ENCODE measurements around the gene SHE.
"Not testable (repeated sequence)": the region's sequence is repeated elsewhere in the genome, so short reads cannot be mapped to it uniquely, and the experiment has no call there.

SHE gene

GRCh38 chr1:154512760-154513159 lies 10.5 kb upstream of the SHE start:
- DNase-seq, result no peak

GRCh38 chr1:154503898-154504297 lies 1.7 kb upstream of the SHE start:
- DNase-seq, result no peak

GRCh38 chr1:154502744-154503115 lies 518 bp upstream of the SHE start:
- no peak for DNase-seq

- no peak for DNase-seq
Measured at GRCh38 chr1:154501423-154502065, 668 bp downstream of the SHE start.

GRCh38 chr1:154500533-154500932 lies 1.7 kb downstream of the SHE start:
- DNase-seq, result no peak

GRCh38 chr1:154499446-154499845 lies 2.8 kb downstream of the SHE start:
- no peak for DNase-seq

- no peak for DNase-seq
Measured at GRCh38 chr1:154497026-154497806, 5.0 kb downstream of the SHE start.

- DNase-seq, result no peak
Measured at GRCh38 chr1:154496383-154496782, 5.8 kb downstream of the SHE start.

- DNase-seq, result no peak
Measured at GRCh38 chr1:154495496-154496273, 6.5 kb downstream of the SHE start.

- DNase-seq, result peak; percentile 29
Measured at GRCh38 chr1:154493276-154493675, 8.9 kb downstream of the SHE start.

- DNase-seq, result no peak
Measured at GRCh38 chr1:154492115-154492514, 10.1 kb downstream of the SHE start.

- DNase-seq, result no peak
Measured at GRCh38 chr1:154490317-154490716, 11.9 kb downstream of the SHE start.

GRCh38 chr1:154489695-154490274 lies 12.4 kb downstream of the SHE start:
- no peak for DNase-seq

GRCh38 chr1:154488922-154489321 lies 13.3 kb downstream of the SHE start:
- DNase-seq, result no peak

GRCh38 chr1:154486756-154487155 lies 15.5 kb downstream of the SHE start:
- DNase-seq, result not testable (repeated sequence)

- DNase-seq, result no peak
Measured at GRCh38 chr1:154485910-154486496, 16.2 kb downstream of the SHE start.

GRCh38 chr1:154485106-154485505 lies 17.1 kb downstream of the SHE start:
- DNase-seq, result no peak

- DNase-seq, result no peak
Measured at GRCh38 chr1:154483941-154484803, 18.0 kb downstream of the SHE start.

GRCh38 chr1:154481053-154481452 lies 21.2 kb downstream of the SHE start:
- DNase-seq, result no peak

GRCh38 chr1:154479764-154480421 lies 22.3 kb downstream of the SHE start:
- peak; percentile 78 for DNase-seq

GRCh38 chr1:154478639-154479038 lies 23.6 kb downstream of the SHE start:
- DNase-seq, result peak; percentile 30

All from CD4-positive, alpha-beta T cell treated with Interleukin-4 for 4 hours (primary cell).